Hippocampal formation (tissue), 2 donors: Measurements from ENCODE around the gene B4GALNT3.

ENCODE experiments used
- DNase-seq, 2 donors: peaks; one replicate each; lab custom pipeline; 2025; lab: John Stamatoyannopoulos, UW

B4GALNT3 gene

GRCh38 chr12:592024-592505, 132.3 kb downstream of the B4GALNT3 start:
- DNase-seq: no peak

GRCh38 chr12:593396-594270, 133.9 kb downstream of the B4GALNT3 start:
- DNase-seq: no peak

- no peak for DNase-seq
These were observed 138.3 kb downstream of the B4GALNT3 start for GRCh38 chr12:597926-598568.

GRCh38 chr12:599756-600155, 140.0 kb downstream of the B4GALNT3 start:
- no peak for DNase-seq

GRCh38 chr12:601976-602699, 142.4 kb downstream of the B4GALNT3 start:
- no peak for DNase-seq

GRCh38 chr12:602700-603068, 142.9 kb downstream of the B4GALNT3 start:
- no peak for DNase-seq

- no peak for DNase-seq
These were observed 145.2 kb downstream of the B4GALNT3 start for GRCh38 chr12:604956-605355.

GRCh38 chr12:607541-608001, 147.8 kb downstream of the B4GALNT3 start:
- DNase-seq: no peak

GRCh38 chr12:608413-608812, 148.7 kb downstream of the B4GALNT3 start:
- DNase-seq: no peak

GRCh38 chr12:608921-609320, 149.2 kb downstream of the B4GALNT3 start:
- no peak for DNase-seq

- no peak for DNase-seq
These were observed 152.0 kb downstream of the B4GALNT3 start for GRCh38 chr12:611721-612120.

- DNase-seq: no peak
These were observed 152.6 kb downstream of the B4GALNT3 start for GRCh38 chr12:612293-612692.

GRCh38 chr12:612886-613285, 153.1 kb downstream of the B4GALNT3 start:
- no peak for DNase-seq
